Activated CD8-positive, alpha-beta T cell treated with anti-CD3 and anti-CD28 coated beads, Interleukin-2, amount 10 ng/mL, durations not matched to agents 7 days and 5 days (primary cell): ENCODE measurements around the gene PPP3CA. TPM values are rescaled to one million over a fixed set of nuclear protein-coding genes. Genes with fewer than 3 reads are reported as not detected.
"Not testable (repeated sequence)": the region's sequence is repeated elsewhere in the genome, so short reads cannot be mapped to it uniquely, and the experiment has no call there.

ENCODE experiments used
- ATAC-seq: fragments of 150-1000 bp; cut with Tn5 transposase; one replicate; pipeline ENCODE4 v1.10.0; 2021; ENCODE audit warnings: moderate library complexity
- CTCF ChIA-PET: fragments of 350-600 bp; sonication (Branson Sonifier 250); formaldehyde crosslinking; loops from one replicate; lab custom pipeline; 2021; ENCODE audit warnings: antibody characterized with exemption; lab: Charles Lee
- POLR2A ChIA-PET: fragments of 350-600 bp; sonication (Branson Sonifier 250); formaldehyde crosslinking; loops from one replicate; lab custom pipeline; 2021; ENCODE audit warnings: antibody characterized with exemption; lab: Charles Lee
- DNase-seq: peaks from one replicate; pipeline ENCODE4 v3.0.0-alpha.2; 2020
- H3K27ac Mint-ChIP-seq: one replicate; pipeline ENCODE4 v1.8.0; 2021; ENCODE audit warnings: mild to moderate bottlenecking, mixed read lengths
- H3K27me3 Mint-ChIP-seq: one replicate; pipeline ENCODE4 v1.8.0; 2021; ENCODE audit warnings: low read depth, mixed read lengths
- H3K36me3 Mint-ChIP-seq: one replicate; pipeline ENCODE4 v1.8.0; 2021; ENCODE audit warnings: low read depth, mixed read lengths
- H3K4me1 Mint-ChIP-seq: one replicate; pipeline ENCODE4 v1.8.0; 2021; ENCODE audit warnings: low read depth, mixed read lengths
- H3K4me3 Mint-ChIP-seq: one replicate; pipeline ENCODE4 v1.8.0; 2021; ENCODE audit warnings: mild to moderate bottlenecking, mixed read lengths
- H3K9me3 Mint-ChIP-seq: one replicate; pipeline ENCODE4 v1.8.0; 2022; ENCODE audit warnings: mixed read lengths; ENCODE audit not compliant: insufficient read depth
- total RNA-seq, 2 experiments: library from RNA; stranded (reverse); gene quantifications; one replicate each; pipeline ENCODE4 v1.2.3, GENCODE V29; 2021

PPP3CA gene
- total RNA-seq, 2 experiments from 2014 or later, result 28.6 to 29.0 TPM

DNA sequence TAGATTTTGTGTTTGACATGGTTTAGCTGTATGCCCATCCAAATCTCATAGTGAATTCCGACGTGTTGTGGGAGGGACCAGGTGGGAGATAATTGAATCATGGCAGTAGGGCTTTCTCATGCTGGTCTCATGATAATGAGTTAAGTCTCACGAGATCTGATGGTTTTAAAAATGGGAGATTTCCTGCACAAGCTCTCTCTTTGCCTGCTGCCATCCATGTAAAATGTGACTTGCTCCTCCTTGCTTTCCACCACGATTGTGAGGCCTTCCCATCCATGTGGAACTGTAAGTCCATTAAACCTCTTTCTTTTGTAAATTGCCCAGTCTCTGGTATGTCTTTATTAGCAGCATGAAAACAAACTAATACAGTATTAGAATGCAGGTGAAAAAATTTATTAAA lies 164.6 kb downstream of the PPP3CA start:
- DNase-seq, H3K27ac Mint-ChIP-seq, H3K27me3 Mint-ChIP-seq, H3K4me1 Mint-ChIP-seq, H3K4me3 Mint-ChIP-seq, ATAC-seq, H3K9me3 Mint-ChIP-seq, POLR2A ChIA-PET: not testable (repeated sequence)
- CTCF ChIA-PET, result interaction anchor here (2.0 kb wide), 1 partner anchor 548 kb away, joined by 4 read pairs; no protein-coding TSS in a partner anchor
- peaks cover 16% of the 10 kb centered on the region for H3K36me3 Mint-ChIP-seq

DNA sequence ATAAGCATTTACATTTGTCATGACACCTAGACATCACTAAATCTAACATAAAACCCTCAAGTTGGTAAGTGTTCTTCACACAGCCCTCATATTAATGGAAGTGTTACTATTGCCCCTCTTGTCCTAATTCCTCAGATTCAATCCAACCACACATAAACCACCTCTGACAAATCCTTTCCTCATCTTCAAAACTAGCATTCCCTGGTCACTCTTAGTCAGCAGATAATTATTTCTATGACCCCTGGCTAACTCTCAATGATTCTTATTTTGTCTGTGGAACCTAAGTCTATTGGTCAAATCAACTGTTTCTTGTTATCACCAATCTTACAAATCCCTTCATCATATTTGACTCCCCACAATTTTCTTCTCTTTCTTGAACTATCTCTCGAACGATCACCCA lies 168.6 kb downstream of the PPP3CA start:
- no peak for ATAC-seq
- H3K4me3 Mint-ChIP-seq, result no peak overlapping the region
- H3K4me1 Mint-ChIP-seq, result peaks cover 6% of the 10 kb centered on the region
- POLR2A ChIA-PET, result no interaction called here
- CTCF ChIA-PET, result no interaction called here
- no peaks in the 10 kb centered on the region for H3K27me3 Mint-ChIP-seq
- H3K9me3 Mint-ChIP-seq, result no peaks in the 10 kb centered on the region
- no peak overlapping the region for H3K27ac Mint-ChIP-seq
- peaks cover 11% of the 10 kb centered on the region for H3K36me3 Mint-ChIP-seq
- no peak for DNase-seq

DNA sequence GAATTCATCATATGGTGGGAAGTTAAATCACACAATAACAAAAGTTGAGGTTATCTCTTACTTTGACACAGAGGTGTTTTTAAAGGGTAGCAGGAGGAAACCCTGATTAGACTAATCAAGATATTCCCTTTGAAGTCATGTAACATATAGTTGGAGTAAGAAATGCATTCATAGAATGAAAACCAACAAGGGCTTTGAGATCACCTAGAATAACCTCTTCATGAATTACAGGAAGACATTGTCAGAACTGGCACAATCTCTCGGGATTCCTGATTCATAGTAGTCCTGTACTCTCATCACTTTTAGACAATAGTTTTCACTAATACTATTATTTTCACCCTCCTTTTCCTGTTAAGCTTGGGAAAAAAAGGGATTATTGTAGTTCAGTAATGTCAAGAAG lies 170.2 kb downstream of the PPP3CA start:
- POLR2A ChIA-PET, result no interaction called here
- Mint-ChIP-seq H3K36me3 (peaks cover 2% of the 10 kb centered on the region), H3K27ac (no peak overlapping the region), H3K27me3 (no peaks in the 10 kb centered on the region), H3K9me3 (no peaks in the 10 kb centered on the region), H3K4me1 (peaks cover 6% of the 10 kb centered on the region), H3K4me3 (no peak overlapping the region)
- ATAC-seq (no peak), DNase-seq (no peak)
- CTCF ChIA-PET, result no interaction called here

DNA sequence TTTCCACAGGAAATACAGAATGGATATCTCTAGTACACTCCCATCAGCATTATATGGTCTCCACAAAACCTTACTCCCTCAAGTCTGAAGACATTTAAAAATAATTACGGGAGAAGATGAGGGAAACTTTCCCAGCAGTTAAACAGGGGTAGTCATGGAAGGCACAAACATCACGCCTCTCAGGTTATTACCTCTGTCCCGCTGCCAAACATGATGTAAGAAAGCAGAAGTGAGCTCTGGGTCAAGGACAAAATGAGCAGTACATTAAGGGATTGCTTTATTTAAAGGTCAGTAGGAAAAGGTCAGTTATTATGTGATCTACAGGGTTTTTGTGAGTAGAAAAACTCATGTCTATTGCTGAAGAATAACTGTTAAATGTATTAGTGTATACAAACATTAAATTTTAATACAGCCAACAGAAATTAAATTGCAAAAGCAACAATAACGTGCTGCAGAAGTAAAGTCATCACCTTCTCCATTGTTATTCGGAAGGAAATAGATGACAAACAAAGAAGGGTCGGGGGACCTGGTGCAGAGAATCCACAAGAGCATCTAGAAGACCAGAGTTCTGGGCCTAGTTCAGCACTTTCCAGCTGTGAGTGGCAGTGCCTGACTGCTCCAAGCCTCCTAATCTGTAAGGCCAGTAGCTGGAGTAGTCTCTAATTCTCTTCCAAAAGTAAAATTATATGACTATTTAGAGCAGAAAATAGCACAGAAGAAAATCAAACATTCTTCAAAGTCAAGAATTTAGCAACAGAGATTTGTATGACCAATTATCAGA lies 171.2 kb downstream of the PPP3CA start:
- Mint-ChIP-seq H3K27me3 (no peaks in the 10 kb centered on the region), H3K27ac (no peak overlapping the region), H3K36me3 (no peaks in the 10 kb centered on the region), H3K4me1 (peaks cover 6% of the 10 kb centered on the region), H3K4me3 (no peak overlapping the region), H3K9me3 (no peaks in the 10 kb centered on the region)
- no peak for ATAC-seq
- no peak for DNase-seq
- CTCF ChIA-PET, result no interaction called here
- POLR2A ChIA-PET, result no interaction called here

DNA sequence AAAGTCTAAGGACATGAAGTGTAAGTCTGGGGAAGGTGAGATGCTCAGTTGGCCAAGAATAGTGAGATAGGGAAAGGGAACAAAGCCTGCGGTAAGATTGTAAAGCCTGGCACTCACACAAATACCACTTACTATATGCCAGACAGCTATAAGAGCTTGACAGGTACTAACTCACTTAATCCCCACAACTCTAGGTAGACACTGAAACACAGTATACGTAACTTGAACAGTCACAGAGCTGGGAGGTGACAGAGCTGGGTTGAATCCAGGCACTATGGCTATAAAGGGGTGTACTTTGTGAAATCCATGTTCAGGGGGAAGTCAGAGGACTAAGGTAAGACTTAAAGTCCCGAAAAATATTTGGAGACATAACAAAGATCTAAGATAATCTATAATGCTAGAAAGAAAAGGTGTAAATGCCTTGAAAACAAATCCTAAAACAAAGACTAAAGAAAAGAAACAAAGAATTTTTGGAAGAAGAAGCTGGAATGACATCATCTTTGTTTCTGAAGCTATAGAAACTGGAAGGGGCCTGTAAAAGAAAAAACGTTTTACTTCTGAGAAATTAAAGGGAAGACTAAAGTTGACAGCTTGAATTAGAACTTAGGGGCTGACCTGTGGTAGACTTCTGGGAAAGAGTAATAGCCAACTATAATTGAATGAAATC lies 172.5 kb downstream of the PPP3CA start:
- Mint-ChIP-seq H3K4me3 (no peak overlapping the region), H3K36me3 (no peaks in the 10 kb centered on the region), H3K27ac (no peak overlapping the region), H3K9me3 (no peaks in the 10 kb centered on the region), H3K27me3 (no peaks in the 10 kb centered on the region), H3K4me1 (peaks cover 6% of the 10 kb centered on the region)
- ATAC-seq, result no peak
- no peak for DNase-seq
- ChIA-PET CTCF (interaction anchor here (1.1 kb wide), 1 partner anchor 556 kb away, joined by 5 read pairs; no protein-coding TSS in a partner anchor), POLR2A (no interaction called here)

DNA sequence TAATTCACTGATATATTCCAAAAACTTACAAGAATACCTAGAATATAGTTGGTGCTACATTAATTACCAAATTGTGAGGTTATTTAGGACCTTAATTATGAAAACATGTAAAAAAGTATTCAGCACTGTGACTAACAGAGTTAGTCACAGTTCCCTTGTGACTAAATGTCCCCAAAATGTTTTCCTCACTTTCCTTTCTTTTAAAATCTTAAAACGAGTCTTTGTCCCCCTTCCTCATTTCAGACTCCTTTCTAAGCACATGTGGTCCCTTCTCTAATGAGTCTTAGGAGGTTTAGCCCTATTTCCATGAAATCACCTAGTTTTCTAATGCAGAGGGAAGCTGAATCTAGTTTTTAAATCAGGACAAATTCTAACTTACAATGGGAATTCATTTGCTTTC lies 175.0 kb downstream of the PPP3CA start:
- POLR2A ChIA-PET, result no interaction called here
- H3K27me3 Mint-ChIP-seq, result no peaks in the 10 kb centered on the region

DNA sequence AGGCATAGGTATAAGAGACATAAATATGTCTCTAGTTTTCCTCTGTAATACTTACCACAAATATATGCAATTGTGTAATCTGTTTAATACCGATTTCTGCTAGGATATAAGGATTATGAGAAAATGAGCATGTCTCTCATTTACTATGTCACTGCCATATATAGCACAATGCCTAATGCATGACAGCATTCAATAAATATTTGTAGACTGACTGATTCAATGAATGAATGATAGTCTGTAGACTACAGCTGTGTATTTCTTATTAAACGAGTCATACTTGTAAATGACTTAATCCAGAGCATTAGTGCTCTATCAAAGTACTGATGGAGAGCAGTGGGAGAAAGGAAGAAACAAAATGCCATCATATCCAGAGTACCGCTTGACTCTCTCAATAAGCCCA lies 175.6 kb downstream of the PPP3CA start:
- DNase-seq (no peak), ATAC-seq (no peak)
- Mint-ChIP-seq H3K4me3 (no peak overlapping the region), H3K27me3 (no peaks in the 10 kb centered on the region), H3K27ac (no peak overlapping the region), H3K36me3 (no peaks in the 10 kb centered on the region), H3K9me3 (no peaks in the 10 kb centered on the region), H3K4me1 (peaks cover 6% of the 10 kb centered on the region)
- CTCF ChIA-PET, result no interaction called here
- POLR2A ChIA-PET, result no interaction called here

More for the DNA sequence above, 175.0 kb downstream of the PPP3CA start:
- Mint-ChIP-seq H3K4me3 (no peak overlapping the region), H3K36me3 (no peaks in the 10 kb centered on the region), H3K27ac (no peak overlapping the region), H3K4me1 (peaks cover 6% of the 10 kb centered on the region), H3K9me3 (no peaks in the 10 kb centered on the region)
- no peak for ATAC-seq
- DNase-seq, result no peak
- CTCF ChIA-PET, result no interaction called here

DNA sequence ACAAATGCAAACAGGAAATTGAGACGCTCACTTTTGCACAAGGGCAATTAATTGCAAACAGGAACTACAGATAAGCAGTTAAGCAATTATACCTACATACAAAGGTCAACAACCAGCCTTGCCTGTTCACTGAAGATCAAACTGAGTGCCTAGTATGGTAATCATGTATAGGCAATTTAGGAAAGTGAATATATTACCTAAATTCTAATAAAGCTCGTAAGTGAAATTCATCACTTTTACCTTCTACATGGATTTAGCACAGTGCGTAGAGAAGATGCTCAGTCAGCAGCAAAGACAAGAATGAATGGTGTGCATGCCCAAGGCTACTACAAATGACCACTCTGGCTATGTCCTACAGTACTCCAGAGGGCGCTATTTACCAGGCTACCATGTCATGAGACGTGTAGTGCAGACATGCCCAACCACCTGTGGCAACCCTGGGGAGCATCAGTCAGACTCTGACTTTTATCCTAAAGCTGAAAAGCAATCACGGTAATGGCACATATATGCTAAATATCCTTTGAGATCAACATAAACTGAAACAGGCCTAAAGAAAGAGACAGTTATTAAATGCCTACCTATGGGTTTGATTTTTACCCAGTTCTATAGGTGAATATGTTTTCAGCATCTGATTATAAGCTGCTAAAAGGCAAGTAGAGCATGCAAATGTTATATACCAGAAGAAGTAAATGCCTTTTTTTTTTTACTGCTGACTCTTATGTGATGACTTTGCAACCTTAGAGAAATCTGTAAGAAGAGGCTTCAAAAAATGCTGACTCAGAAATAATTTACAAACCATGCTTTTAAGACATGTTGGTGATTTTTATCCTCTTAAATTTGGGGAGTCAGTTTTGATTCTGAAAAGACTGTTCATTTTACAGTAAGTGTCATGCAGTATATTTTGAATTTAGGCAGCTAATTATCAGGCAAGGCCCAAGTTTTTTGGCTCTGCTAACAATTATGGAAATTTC lies 178.0 kb downstream of the PPP3CA start:
- POLR2A ChIA-PET, result no interaction called here
- ATAC-seq, result peak; percentile 93
- Mint-ChIP-seq H3K9me3 (no peaks in the 10 kb centered on the region), H3K4me1 (no peaks in the 10 kb centered on the region), H3K4me3 (no peak overlapping the region), H3K27ac (no peak overlapping the region), H3K27me3 (no peaks in the 10 kb centered on the region), H3K36me3 (no peaks in the 10 kb centered on the region)
- CTCF ChIA-PET, result interaction anchor here (0.6 to 2.9 kb wide), 23 partner anchors 10 to 1930 kb away, joined by 3 to 31 read pairs (median 4); partner anchors contain the start of gene BDH2
- peak; percentile 74 for DNase-seq

DNA sequence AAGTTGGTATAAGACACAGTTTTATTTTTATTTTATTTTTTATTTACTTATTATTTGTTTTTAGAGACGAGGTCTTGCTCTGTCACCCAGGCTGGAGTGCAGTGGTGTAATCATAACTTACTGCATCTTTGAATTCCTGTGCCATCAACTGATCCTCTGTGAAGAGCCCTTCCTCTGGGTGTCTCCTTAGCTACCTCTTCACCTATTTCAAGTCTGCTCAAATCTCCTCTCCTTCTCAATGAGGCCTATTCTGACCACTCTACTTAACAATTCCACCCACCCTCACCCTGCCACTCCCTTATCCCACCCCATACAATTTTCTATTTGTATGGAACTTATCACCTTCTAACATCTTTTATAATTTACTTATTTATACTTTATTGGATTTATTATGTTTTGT lies 183.4 kb downstream of the PPP3CA start:
- peaks cover 3% of the 10 kb centered on the region for H3K9me3 Mint-ChIP-seq
- DNase-seq (no peak), ATAC-seq (no peak)
- peaks cover 6% of the 10 kb centered on the region for H3K4me1 Mint-ChIP-seq
- POLR2A ChIA-PET, result no interaction called here
- peaks cover 2% of the 10 kb centered on the region for H3K36me3 Mint-ChIP-seq
- no peak overlapping the region for H3K4me3 Mint-ChIP-seq
- no peaks in the 10 kb centered on the region for H3K27me3 Mint-ChIP-seq
- H3K27ac Mint-ChIP-seq, result no peak overlapping the region
- CTCF ChIA-PET, result no interaction called here

DNA sequence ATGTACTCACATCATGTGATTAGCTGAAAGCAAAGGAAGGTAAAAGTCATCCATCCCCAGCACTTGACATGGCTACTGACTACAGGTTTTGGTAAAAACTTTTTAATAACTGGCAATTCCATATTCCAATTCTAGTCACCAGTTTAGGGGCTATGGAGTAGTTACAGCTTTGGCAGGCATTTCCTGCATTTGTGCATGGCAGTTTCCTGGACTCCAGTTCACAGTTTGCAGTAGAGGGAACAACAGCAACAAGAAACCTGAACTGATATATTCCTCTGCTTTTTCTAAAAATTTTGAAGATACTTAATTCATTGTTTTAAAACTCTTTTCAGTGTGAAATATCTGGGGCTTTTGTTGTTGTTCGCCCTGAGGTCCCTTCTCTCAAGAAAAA lies 184.3 kb downstream of the PPP3CA start:
- H3K36me3 Mint-ChIP-seq, result peaks cover 2% of the 10 kb centered on the region
- ChIA-PET POLR2A (no interaction called here), CTCF (no interaction called here)
- no peak for ATAC-seq
- peaks cover 6% of the 10 kb centered on the region for H3K4me1 Mint-ChIP-seq
- peaks cover 3% of the 10 kb centered on the region for H3K9me3 Mint-ChIP-seq
- H3K4me3 Mint-ChIP-seq, result no peak overlapping the region
- H3K27ac Mint-ChIP-seq, result no peak overlapping the region
- no peak for DNase-seq
- no peaks in the 10 kb centered on the region for H3K27me3 Mint-ChIP-seq

DNA sequence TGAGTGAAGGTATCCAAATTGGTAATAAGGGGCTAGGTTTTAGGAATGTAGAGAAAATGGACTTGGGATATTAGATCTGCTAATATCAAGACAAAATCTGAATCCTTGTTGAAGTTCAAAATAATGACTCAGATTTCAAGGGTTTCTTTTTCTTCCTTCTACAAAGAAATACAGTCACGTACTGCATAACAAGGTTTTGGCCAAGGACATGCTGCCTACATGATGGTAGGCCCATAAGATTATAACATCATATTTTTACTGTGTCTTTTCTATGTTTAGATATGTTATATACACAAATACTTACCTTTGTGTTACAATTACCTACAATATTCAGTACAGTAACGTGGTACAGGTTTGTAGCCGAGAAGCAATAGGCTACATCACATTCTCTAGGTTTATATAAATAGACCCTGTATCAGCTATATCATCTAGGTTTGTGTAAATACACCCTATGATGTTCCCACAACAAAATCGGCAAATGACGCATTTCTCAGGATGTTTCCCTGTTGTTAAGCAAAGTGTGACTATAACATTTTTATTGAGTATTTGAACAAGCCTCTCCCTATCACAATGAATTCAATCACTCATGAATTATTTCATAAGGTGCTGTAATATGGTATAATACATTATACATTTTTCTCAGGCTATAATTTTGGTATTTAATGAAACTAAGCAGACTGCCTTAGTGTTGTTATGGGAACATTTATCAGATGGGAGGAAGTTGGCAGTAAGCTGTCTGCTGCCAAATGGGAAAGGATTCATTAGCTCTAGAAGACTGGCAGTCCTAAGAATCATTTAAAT lies 186.3 kb downstream of the PPP3CA start:
- ChIA-PET POLR2A (no interaction called here), CTCF (interaction anchor here (2.2 kb wide), 1 partner anchor 9 kb away, joined by 5 read pairs; no protein-coding TSS in a partner anchor)
- no peak for ATAC-seq
- no peak for DNase-seq
- H3K27me3 Mint-ChIP-seq, result no peaks in the 10 kb centered on the region
- H3K36me3 Mint-ChIP-seq, result peaks cover 2% of the 10 kb centered on the region
- no peak overlapping the region for H3K27ac Mint-ChIP-seq
- H3K9me3 Mint-ChIP-seq, result peaks cover 3% of the 10 kb centered on the region
- no peak overlapping the region for H3K4me3 Mint-ChIP-seq
- peaks cover 19% of the 10 kb centered on the region for H3K4me1 Mint-ChIP-seq
